AG04450 (cell line): ENCODE data around the gene CCDC184. TPM values are rescaled to one million over a fixed set of nuclear protein-coding genes. Genes with fewer than 3 reads are reported as not detected.
A peak's percentile ranks its signal among the peaks of the same experiment; 100 is the strongest.

Experiments
- CTCF ChIA-PET: fragments of 300-600, 350-600 bp; formaldehyde crosslinking; extraction: SDS; loops from one replicate; lab custom pipeline; 2022; ENCODE audit warnings: antibody characterized with exemption, inconsistent platforms; lab: Charles Lee
- POLR2A ChIA-PET: fragments of 350-600 bp; formaldehyde crosslinking; extraction: SDS; loops from one replicate; lab custom pipeline; 2021; ENCODE audit warnings: antibody characterized with exemption, inconsistent platforms; lab: Yijun Ruan, JAX
- DNase-seq: peaks from one replicate; pipeline ENCODE4 v3.0.0-alpha.2; 2011; ENCODE audit warnings: low read depth, low spot score
- H3K27ac ChIP-seq: one replicate; pipeline ENCODE4 v1.5.1; 2012; ENCODE audit warnings: low read depth, low read length, control low read depth
- H3K27me3 ChIP-seq: one replicate; pipeline ENCODE4 v1.6.0; 2012; ENCODE audit warnings: low read length; ENCODE audit not compliant: control insufficient read depth, insufficient read depth
- H3K4me3 ChIP-seq: 2 replicates; pipeline ENCODE4 v1.5.1; 2011; ENCODE audit warnings: mild to moderate bottlenecking, low read depth, low read length, control low read depth
- H3K9me3 ChIP-seq: 2 replicates; pipeline ENCODE4 v1.5.1; 2012; ENCODE audit warnings: low read length; ENCODE audit not compliant: control insufficient read depth, insufficient read depth
- CTCF ChIP-seq: IDR thresholded peaks from 2 replicates; pipeline ENCODE4 v1.5.1; 2011; ENCODE audit warnings: low read depth, low read length, control low read depth, inconsistent platforms
- polyA plus RNA-seq: library from polyadenylated mRNA; depleted of rRNA; stranded (reverse); fragments of >200 nt; gene quantifications from 2 replicates; pipeline ENCODE4 v1.2.3, GENCODE V29; 2011

Gene CCDC184
- polyA plus RNA-seq, 1 experiment, result 0.24 TPM

- H3K27me3 ChIP-seq, result peaks cover 31% of the 10 kb centered on the region
- POLR2A ChIA-PET, result no interaction called here
- CTCF ChIA-PET, result interaction anchor here (0.5 to 3.6 kb wide), 30 partner anchors 9 to 526 kb away, joined by 3 to 58 read pairs (median 4); partner anchors contain the start of genes ASB8, OR10AD1 and PFKM
Observed at GRCh38 chr12:48189331-48190125, 6.1 kb downstream of the CCDC184 start.

DNA sequence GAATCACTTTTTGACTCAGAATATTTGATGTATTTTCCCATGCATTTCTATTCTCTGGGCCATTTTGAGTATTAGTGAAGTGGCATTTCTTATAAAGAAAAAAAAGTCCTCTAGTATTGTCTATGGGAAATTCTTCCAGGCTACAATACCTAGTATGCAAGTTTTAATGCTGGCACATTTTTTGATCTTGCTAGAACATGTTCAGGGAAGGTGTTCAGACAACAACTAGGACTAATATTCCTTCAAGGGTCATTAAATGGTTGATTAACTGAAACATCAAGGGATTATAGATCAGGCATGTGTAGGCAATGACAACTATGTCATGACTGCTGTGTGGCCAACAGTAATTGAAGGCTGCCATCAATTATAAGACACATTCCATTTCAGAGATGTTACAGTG is 7.7 kb downstream of the CCDC184 start:
- no peak for DNase-seq
- Histone ChIP-seq H3K27ac (no peak overlapping the region), H3K27me3 (peaks cover 20% of the 10 kb centered on the region), H3K9me3 (no peaks in the 10 kb centered on the region), H3K4me3 (no peak overlapping the region)
- TF ChIP-seq CTCF, result no peak
- ChIA-PET POLR2A (no interaction called here), CTCF (interaction anchor here (3.6 kb wide), 1 partner anchor 8 kb away, joined by 58 read pairs; no protein-coding TSS in a partner anchor)

More at GRCh38 chr12:48189331-48190125, 6.1 kb downstream of the CCDC184 start:
- peak; percentile 85 for TF ChIP-seq CTCF
- peaks cover 1% of the 10 kb centered on the region; the same call in 1 of the 2 replicates for H3K9me3 ChIP-seq
- H3K4me3 ChIP-seq, result no peak overlapping the region
- DNase-seq, result no peak
- no peak overlapping the region for H3K27ac ChIP-seq

DNA sequence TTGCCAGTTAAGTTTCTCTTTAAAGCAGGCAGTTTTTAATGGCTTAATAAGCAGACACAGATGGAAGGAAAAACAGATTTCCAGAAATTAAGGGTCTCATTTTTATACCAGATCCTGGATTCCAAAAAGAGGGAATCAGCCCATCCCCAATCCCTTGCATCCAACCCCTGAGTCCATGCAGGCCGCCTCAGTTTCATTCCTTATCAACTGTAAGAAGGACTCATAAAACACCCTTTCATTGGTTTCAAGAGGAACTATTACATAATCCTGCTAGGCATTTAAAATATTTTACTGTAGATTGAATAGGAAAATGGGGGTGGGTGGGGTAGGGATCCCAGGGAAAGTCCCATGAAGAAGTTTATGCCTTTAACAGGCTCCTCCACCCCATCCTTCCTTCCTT is 9.4 kb downstream of the CCDC184 start:
- CTCF ChIA-PET, result no interaction called here
- peaks cover 13% of the 10 kb centered on the region for H3K27me3 ChIP-seq

DNA sequence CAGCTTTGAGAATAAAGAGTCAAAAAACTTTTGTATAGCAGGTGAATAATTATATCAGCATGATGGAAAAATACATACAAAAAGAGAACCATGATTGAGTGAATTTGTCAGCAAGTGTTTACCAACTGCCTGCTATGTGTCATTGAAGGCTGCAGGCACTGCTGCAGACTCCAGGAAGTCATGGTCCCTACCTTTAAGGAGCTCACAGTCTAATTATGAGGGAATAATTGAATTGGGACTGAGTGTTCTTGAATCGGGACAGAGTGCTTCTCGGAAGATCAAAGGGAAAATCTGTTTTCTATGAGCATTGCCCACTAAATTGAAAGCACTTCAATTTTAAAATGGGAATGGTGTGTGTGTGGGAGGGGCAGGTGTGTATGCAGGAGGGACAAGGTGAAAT is 10.2 kb downstream of the CCDC184 start:
- Histone ChIP-seq H3K27me3 (peaks cover 13% of the 10 kb centered on the region), H3K9me3 (no peaks in the 10 kb centered on the region; the same call in 1 of the 2 replicates), H3K27ac (no peak overlapping the region), H3K4me3 (no peak overlapping the region)
- TF ChIP-seq CTCF, result no peak
- POLR2A ChIA-PET, result interaction anchor here (0.5 kb wide), 1 partner anchor 10 kb away, joined by 3 read pairs; the partner anchor contains the start of gene CCDC184
- no peak for DNase-seq
- CTCF ChIA-PET, result no interaction called here

More for the DNA sequence above, 9.4 kb downstream of the CCDC184 start:
- H3K9me3 ChIP-seq, result no peaks in the 10 kb centered on the region
- no peak for DNase-seq
- H3K27ac ChIP-seq, result no peak overlapping the region
- H3K4me3 ChIP-seq, result no peak overlapping the region
- TF ChIP-seq CTCF, result no peak
- POLR2A ChIA-PET, result no interaction called here

DNA sequence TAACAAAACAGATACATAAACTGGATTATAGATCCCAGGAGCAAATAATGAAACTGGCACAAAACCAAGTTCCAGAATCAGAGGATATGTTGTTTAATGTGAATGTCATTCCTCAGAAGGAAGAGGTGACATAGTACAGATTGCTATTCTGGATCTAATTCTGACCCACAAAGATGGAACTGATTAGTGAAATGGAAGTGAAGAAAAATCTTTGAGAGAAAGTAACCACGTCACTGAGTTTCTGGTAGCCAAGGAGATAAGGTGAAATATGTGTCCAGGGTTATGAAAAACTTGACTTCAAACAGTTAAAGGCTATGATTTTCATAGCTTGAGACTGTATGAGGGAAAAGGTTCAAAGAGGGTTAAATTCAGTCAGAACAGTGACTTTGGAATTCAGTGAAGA is 11.4 kb downstream of the CCDC184 start:
- H3K27ac ChIP-seq, result no peak overlapping the region
- H3K9me3 ChIP-seq, result no peaks in the 10 kb centered on the region; the same call in 1 of the 2 replicates
- peaks cover 13% of the 10 kb centered on the region for H3K27me3 ChIP-seq
- ChIA-PET CTCF (no interaction called here), POLR2A (no interaction called here)
- no peak overlapping the region for H3K4me3 ChIP-seq
- no peak for DNase-seq
- TF ChIP-seq CTCF, result no peak
